ENCODE results near the gene LRP6. TPM values are rescaled to one million over a fixed set of nuclear protein-coding genes. Genes with fewer than 3 reads are reported as not detected.
A peak's percentile ranks its signal among the peaks of the same experiment; 100 is the strongest.

The LRP6 gene
- total RNA-seq, 1 experiment from 2014 or later: 72.8 TPM

DNA sequence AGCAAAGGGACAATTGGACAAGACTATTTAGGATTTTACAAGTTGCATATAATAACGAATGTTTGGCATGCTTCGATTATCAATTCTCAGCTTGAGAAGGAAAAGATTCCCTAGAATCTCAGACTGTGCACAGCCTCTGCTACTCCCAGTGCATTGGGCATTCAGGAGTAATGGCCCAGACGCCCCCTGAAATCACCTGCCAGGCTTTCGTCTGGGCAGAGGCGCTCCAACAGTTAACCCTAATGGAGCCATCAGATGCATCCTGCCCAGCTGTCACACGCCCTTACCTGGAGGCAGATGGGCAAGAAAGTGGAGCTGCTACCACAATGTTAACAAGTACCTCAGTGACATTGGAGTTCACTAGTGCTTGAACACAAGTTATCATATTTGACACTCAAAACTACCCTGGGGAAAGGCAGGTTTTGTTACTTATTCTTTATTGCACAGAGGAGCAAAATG is 927 bp upstream of the LRP6 start:
- Mint-ChIP-seq H3K27me3 (ENCODE audit: low read depth) (no peaks in the 10 kb centered on the region), H3K4me3 (peak overlapping the region; percentile 87), H3K9me3 (no peaks in the 10 kb centered on the region), H3K36me3 (no peaks in the 10 kb centered on the region), H3K27ac (peak overlapping the region; percentile 79), H3K4me1 (peaks cover 39% of the 10 kb centered on the region)
- ATAC-seq (peak; percentile 18), DNase-seq (ENCODE audit: low spot score) (peak; percentile 36)
- TF ChIP-seq CBFB (CRISPR knock-in tag; IDR thresholded peaks at IDR 0.05; ENCODE audit: low read depth) (no peak), FOXK1 (CRISPR knock-in tag; IDR thresholded peaks at IDR 0.05) (no peak), NFE2L1 (CRISPR knock-in tag; IDR thresholded peaks at IDR 0.05) (no peak), ZNF121 (CRISPR knock-in tag; IDR thresholded peaks at IDR 0.05) (no peak), SMAD3 (CRISPR knock-in tag; IDR thresholded peaks at IDR 0.05; ENCODE audit: borderline replicate concordance) (no peak)
- TF ChIP-seq, protein P1, sequence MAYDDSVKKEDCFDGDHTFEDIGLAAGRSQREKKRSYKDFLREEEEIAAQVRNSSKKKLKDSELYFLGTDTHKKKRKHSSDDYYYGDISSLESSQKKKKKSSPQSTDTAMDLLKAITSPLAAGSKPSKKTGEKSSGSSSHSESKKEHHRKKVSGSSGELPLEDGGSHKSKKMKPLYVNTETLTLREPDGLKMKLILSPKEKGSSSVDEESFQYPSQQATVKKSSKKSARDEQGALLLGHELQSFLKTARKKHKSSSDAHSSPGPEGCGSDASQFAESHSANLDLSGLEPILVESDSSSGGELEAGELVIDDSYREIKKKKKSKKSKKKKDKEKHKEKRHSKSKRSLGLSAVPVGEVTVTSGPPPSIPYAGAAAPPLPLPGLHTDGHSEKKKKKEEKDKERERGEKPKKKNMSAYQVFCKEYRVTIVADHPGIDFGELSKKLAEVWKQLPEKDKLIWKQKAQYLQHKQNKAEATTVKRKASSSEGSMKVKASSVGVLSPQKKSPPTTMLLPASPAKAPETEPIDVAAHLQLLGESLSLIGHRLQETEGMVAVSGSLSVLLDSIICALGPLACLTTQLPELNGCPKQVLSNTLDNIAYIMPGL (CRISPR knock-in tag; IDR thresholded peaks at IDR 0.05): no peak
- TF ChIP-seq, protein P2, sequence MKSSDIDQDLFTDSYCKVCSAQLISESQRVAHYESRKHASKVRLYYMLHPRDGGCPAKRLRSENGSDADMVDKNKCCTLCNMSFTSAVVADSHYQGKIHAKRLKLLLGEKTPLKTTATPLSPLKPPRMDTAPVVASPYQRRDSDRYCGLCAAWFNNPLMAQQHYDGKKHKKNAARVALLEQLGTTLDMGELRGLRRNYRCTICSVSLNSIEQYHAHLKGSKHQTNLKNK (CRISPR knock-in tag; IDR thresholded peaks at IDR 0.05): no peak
- TF ChIP-seq, protein P3, sequence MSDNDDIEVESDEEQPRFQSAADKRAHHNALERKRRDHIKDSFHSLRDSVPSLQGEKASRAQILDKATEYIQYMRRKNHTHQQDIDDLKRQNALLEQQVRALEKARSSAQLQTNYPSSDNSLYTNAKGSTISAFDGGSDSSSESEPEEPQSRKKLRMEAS (CRISPR knock-in tag; IDR thresholded peaks at IDR 0.05): no peak
- ChIA-PET POLR2A (interaction anchor here (0.5 to 1.3 kb wide), 3 partner anchors 235 to 457 kb away, joined by 3 to 4 read pairs (median 4); no protein-coding TSS in a partner anchor), CTCF (no interaction called here)

DNA sequence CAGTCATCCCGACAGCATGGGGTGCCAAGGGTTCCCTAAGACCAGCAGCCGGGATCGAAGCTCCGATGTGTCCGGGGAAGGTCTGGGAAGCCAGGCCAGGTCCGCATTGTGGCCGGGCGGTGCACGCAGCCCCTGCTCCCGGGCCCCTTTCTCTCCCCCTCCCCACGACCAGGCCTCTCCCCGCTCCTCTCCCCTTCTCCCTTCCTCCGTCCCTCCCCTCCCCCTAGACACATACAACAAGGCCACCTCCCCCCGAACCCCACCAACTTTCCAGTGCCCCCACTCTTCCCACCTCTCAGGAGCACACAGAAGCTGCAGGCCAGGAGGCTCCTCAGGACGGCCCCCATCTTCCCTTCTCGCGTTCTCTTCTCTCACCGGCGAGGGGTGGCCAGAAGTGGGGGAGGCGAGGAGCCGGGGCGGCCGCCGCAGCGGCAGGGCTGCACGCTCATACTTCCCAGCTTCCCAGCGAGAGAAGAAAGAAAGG is 413 bp downstream of the LRP6 start:
- TF ChIP-seq NFE2L1 (CRISPR knock-in tag; IDR thresholded peaks at IDR 0.05): 0 out of 2 replicates have a peak, but pooled peaks have one; percentile 17
- TF ChIP-seq, protein P4, sequence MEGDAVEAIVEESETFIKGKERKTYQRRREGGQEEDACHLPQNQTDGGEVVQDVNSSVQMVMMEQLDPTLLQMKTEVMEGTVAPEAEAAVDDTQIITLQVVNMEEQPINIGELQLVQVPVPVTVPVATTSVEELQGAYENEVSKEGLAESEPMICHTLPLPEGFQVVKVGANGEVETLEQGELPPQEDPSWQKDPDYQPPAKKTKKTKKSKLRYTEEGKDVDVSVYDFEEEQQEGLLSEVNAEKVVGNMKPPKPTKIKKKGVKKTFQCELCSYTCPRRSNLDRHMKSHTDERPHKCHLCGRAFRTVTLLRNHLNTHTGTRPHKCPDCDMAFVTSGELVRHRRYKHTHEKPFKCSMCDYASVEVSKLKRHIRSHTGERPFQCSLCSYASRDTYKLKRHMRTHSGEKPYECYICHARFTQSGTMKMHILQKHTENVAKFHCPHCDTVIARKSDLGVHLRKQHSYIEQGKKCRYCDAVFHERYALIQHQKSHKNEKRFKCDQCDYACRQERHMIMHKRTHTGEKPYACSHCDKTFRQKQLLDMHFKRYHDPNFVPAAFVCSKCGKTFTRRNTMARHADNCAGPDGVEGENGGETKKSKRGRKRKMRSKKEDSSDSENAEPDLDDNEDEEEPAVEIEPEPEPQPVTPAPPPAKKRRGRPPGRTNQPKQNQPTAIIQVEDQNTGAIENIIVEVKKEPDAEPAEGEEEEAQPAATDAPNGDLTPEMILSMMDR (IDR thresholded peaks at IDR 0.05): no peak
- DNase-seq (ENCODE audit: low spot score) (peak; percentile 53), ATAC-seq (peak; percentile 29)
- Mint-ChIP-seq H3K27ac (peak overlapping the region; percentile 42), H3K27me3 (ENCODE audit: low read depth) (no peaks in the 10 kb centered on the region), H3K9me3 (no peaks in the 10 kb centered on the region), H3K36me3 (peaks cover 7% of the 10 kb centered on the region), H3K4me3 (peak overlapping the region; percentile 87), H3K4me1 (peaks cover 38% of the 10 kb centered on the region)
- ChIA-PET POLR2A (interaction anchor here (0.7 to 1.3 kb wide), 6 partner anchors 13 to 233 kb away, joined by 3 to 4 read pairs (median 3); no protein-coding TSS in a partner anchor), CTCF (interaction anchor here (0.7 to 1.4 kb wide), 5 partner anchors 25 to 92 kb away, joined by 3 to 4 read pairs (median 3); partner anchors contain the start of gene BORCS5)

DNA sequence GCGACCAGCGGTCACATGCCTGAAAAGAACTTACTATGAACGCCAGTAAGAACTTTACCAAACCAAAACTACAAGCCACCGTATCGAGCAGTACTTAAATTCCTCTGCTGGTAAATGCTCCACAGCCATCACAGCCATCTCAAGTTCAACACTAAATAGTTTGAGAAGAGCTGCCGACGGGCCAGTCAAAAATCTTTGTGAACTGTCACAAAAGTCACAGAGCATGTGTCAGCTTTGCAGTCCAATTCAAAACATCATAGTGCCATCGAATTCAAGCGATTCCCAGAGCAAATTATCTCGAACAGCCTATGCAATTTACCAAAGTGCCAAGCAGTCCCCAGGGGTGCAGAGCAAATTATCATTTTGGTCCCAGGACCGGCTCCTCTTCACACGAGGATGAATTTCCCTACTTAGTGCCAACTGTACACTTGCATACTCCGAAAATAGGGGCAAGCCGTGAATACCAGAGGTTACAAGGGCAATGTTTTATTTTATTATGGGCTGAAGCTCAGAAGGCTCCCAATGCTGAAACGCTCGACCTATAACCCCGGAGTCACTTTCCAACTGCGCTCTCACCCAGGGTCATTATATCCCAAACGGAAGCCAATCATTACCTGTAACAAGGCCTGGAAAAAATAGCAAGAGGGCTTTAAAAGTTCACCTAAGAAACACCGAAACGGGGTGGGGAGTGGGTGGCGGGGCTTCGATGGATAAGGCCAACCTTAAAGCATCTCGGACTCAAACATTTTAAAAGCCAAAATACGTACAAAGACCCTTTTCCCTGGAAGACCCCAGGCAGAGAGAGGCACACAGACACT is 1.1 kb downstream of the LRP6 start:
- Mint-ChIP-seq H3K9me3 (no peaks in the 10 kb centered on the region), H3K27ac (peak overlapping the region; percentile 42), H3K27me3 (ENCODE audit: low read depth) (no peaks in the 10 kb centered on the region), H3K36me3 (peaks cover 8% of the 10 kb centered on the region), H3K4me1 (peaks cover 34% of the 10 kb centered on the region), H3K4me3 (peak overlapping the region; percentile 87)
- POLR2A ChIA-PET: interaction anchor here (0.9 to 1.1 kb wide), 3 partner anchors 12 to 20 kb away, joined by 3 to 4 read pairs (median 3); no protein-coding TSS in a partner anchor
- CTCF ChIA-PET: interaction anchor here (1.0 to 1.4 kb wide), 2 partner anchors 62 to 93 kb away, joined by 3 to 4 read pairs; no protein-coding TSS in a partner anchor
- ATAC-seq: no peak
- TF ChIP-seq TEAD1 (CRISPR knock-in tag; IDR thresholded peaks at IDR 0.05): no peak
- TF ChIP-seq, protein P3 (CRISPR knock-in tag; IDR thresholded peaks at IDR 0.05): no peak
- TF ChIP-seq, protein P1 (CRISPR knock-in tag; IDR thresholded peaks at IDR 0.05): no peak
- no peak for TF ChIP-seq NR1H2 (CRISPR knock-in tag; IDR thresholded peaks at IDR 0.05)
- no peak for TF ChIP-seq CREM (CRISPR knock-in tag; IDR thresholded peaks at IDR 0.05)
- TF ChIP-seq MYBL2 (CRISPR knock-in tag; IDR thresholded peaks at IDR 0.05): no peak
- DNase-seq (ENCODE audit: low spot score): no peak

Measured in WTC11 (cell line).